Neuronal stem cell (in vitro differentiated cells): ENCODE results near the gene EYA3.

Source experiments
- DNase-seq: peaks from one replicate; pipeline ENCODE4 v3.0.0-alpha.2; 2013; ENCODE audit warnings: low spot score
- H2AFZ ChIP-seq: one replicate; pipeline ENCODE4 v1.6.1; 2013; ENCODE audit warnings: mild to moderate bottlenecking, low read length, inconsistent platforms
- H2AK5ac ChIP-seq: 2 replicates; pipeline ENCODE4 v1.6.1; 2013; ENCODE audit warnings: low read depth, mild to moderate bottlenecking, inconsistent platforms, low read length, moderate library complexity, mixed read lengths
- H2BK120ac ChIP-seq: 2 replicates; pipeline ENCODE4 v1.6.1; 2013; ENCODE audit warnings: low read depth, mild to moderate bottlenecking, inconsistent platforms, low read length, moderate library complexity, mixed read lengths
- H2BK12ac ChIP-seq: one replicate; pipeline ENCODE4 v1.6.1; 2013; ENCODE audit warnings: low read length, inconsistent platforms
- H2BK15ac ChIP-seq: 2 replicates; pipeline ENCODE4 v1.6.1; 2013; ENCODE audit warnings: mild to moderate bottlenecking, low read length, inconsistent platforms, mixed read lengths
- H2BK5ac ChIP-seq: one replicate; pipeline ENCODE4 v1.6.1; 2013; ENCODE audit warnings: inconsistent platforms, mild to moderate bottlenecking, low read length, moderate library complexity
- H3K14ac ChIP-seq: one replicate; pipeline ENCODE4 v1.6.1; 2013; ENCODE audit warnings: low read length, inconsistent platforms
- H3K18ac ChIP-seq: 2 replicates; pipeline ENCODE4 v1.6.1; 2013; ENCODE audit warnings: low read length, inconsistent platforms
- H3K23ac ChIP-seq: 2 replicates; pipeline ENCODE4 v1.6.1; 2013; ENCODE audit warnings: low read depth, mild to moderate bottlenecking, mixed read lengths, low read length, inconsistent platforms; ENCODE audit not compliant: poor library complexity
- H3K27ac ChIP-seq: replicated peaks from 3 replicates; pipeline ENCODE4 v1.5.1; 2013; ENCODE audit warnings: low read length, inconsistent platforms
- H3K27me3 ChIP-seq, 3 experiments: 2 replicates each; pipeline ENCODE4 v1.6.1; 2013; ENCODE audit warnings: low read length in 3 of 3, mild to moderate bottlenecking in 2 of 3, inconsistent platforms in 1 of 3, low read depth in 1 of 3, mixed read lengths in 1 of 3, moderate library complexity in 1 of 3; ENCODE audit not compliant: control insufficient read depth in 3 of 3, insufficient read depth in 3 of 3
- H3K36me3 ChIP-seq, 2 donors: replicated peaks in 1 of 2; 2 replicates each; pipeline ENCODE4 v1.6.1; 2013; ENCODE audit warnings: low read length in 2 of 2; ENCODE audit not compliant: control insufficient read depth in 2 of 2, insufficient read depth in 2 of 2
- H3K4ac ChIP-seq: 2 replicates; pipeline ENCODE4 v1.6.1; 2013; ENCODE audit warnings: inconsistent platforms, mild to moderate bottlenecking, low read length, moderate library complexity
- H3K4me1 ChIP-seq, 2 donors: 1 replicate in 1 of 2; 2 replicates in 1 of 2; pipeline ENCODE4 v1.6.1; 2013; ENCODE audit warnings: low read length in 2 of 2, low read depth in 1 of 2; ENCODE audit not compliant: control insufficient read depth in 2 of 2, insufficient read depth in 1 of 2
- H3K4me2 ChIP-seq: one replicate; pipeline ENCODE4 v1.6.1; 2013; ENCODE audit warnings: mild to moderate bottlenecking, low read length, inconsistent platforms; ENCODE audit not compliant: insufficient read depth, poor library complexity, severe bottlenecking
- H3K4me3 ChIP-seq, 2 donors: 2 replicates each; pipeline ENCODE4 v1.5.1; 2013; ENCODE audit warnings: low read length in 2 of 2, mild to moderate bottlenecking in 2 of 2, inconsistent platforms in 1 of 2, moderate library complexity in 1 of 2
- H3K79me1 ChIP-seq: one replicate; pipeline ENCODE4 v1.6.1; 2013; ENCODE audit warnings: low read depth, mild to moderate bottlenecking, inconsistent platforms, low read length, moderate library complexity
- H3K9ac ChIP-seq: one replicate; pipeline ENCODE4 v1.6.1; 2013; ENCODE audit warnings: mild to moderate bottlenecking, low read depth, low read length, inconsistent platforms; ENCODE audit not compliant: poor library complexity
- H3K9me3 ChIP-seq, 2 donors: replicated peaks in 1 of 2; 2 replicates each; pipeline versions ENCODE3 to v1.6.1; 2013; ENCODE audit warnings: low read length in 2 of 2, mild to moderate bottlenecking in 2 of 2, inconsistent platforms in 1 of 2, low read depth in 1 of 2, mixed read lengths in 1 of 2, moderate library complexity in 1 of 2; ENCODE audit not compliant: control insufficient read depth in 2 of 2, insufficient read depth in 1 of 2
- H4K8ac ChIP-seq: one replicate; pipeline ENCODE4 v1.6.1; 2013; ENCODE audit warnings: low read depth, mild to moderate bottlenecking, inconsistent platforms, low read length, moderate library complexity
- H4K91ac ChIP-seq: one replicate; pipeline ENCODE4 v1.6.1; 2013; ENCODE audit warnings: low read length, low read depth, mild to moderate bottlenecking, inconsistent platforms; ENCODE audit not compliant: poor library complexity
- WGBS, 2 donors: extraction: QIAGEN DNeasy Blood & Tissue Kit; methylation state at CpG; one replicate each; pipeline ENCODE4 v1.1.7; 2013; ENCODE audit warnings: missing lambda C conversion rate in 2 of 2, mixed read lengths in 1 of 2; ENCODE audit not compliant: insufficient read length in 2 of 2, insufficient replicate concordance in 1 of 2; ENCODE audit errors: extremely low coverage in 2 of 2; 5-methylcytosine and 5-hydroxymethylcytosine counted together

Gene EYA3

DNA sequence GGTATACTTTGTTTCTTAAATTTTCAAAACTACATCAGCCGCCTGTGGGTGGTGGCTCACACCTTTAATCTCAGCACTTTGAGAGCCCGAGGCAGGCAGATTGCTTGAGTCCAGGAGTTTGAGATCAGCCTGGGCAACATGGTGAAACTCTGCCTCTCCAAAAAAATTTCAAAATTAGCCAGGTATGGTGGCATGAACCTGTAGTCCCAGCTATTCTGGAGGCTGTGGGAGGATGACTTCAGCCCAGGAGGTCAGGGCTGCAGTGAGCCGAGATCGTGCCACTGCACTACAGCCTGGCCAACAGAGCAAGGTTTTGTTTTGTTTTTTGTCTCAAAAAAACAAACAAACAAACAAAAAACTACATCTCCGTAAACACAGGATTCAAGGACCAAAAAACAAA lies 3.3 kb downstream of the EYA3 start:
- H3K4me1 ChIP-seq = no peaks in the 10 kb centered on the region
- no peak overlapping the region for H3K14ac ChIP-seq
- no peaks in the 10 kb centered on the region for H3K27me3 ChIP-seq
- peaks cover 1 to 9% of the 10 kb centered on the region in 2 donors for H3K36me3 ChIP-seq
- no peak overlapping the region for H3K4me2 ChIP-seq
- H2BK5ac ChIP-seq = no peak overlapping the region
- H2AFZ ChIP-seq = no peak overlapping the region
- no peak overlapping the region for H3K27ac ChIP-seq
- H3K9me3 ChIP-seq = no peaks in the 10 kb centered on the region
- H3K23ac ChIP-seq = no peak overlapping the region
- no peak overlapping the region for H2AK5ac ChIP-seq
- DNase-seq = no peak
- no peaks in the 10 kb centered on the region for H3K79me1 ChIP-seq
- no peak overlapping the region for H3K4me3 ChIP-seq
- no peak overlapping the region for H2BK120ac ChIP-seq
- H2BK12ac ChIP-seq = no peak overlapping the region
- no peak overlapping the region for H2BK15ac ChIP-seq
- H3K9ac ChIP-seq = no peak overlapping the region
- H3K18ac ChIP-seq = no peak overlapping the region
- no peak overlapping the region for H4K8ac ChIP-seq
- no peak overlapping the region for H4K91ac ChIP-seq
- H3K4ac ChIP-seq = no peak overlapping the region
- no CpG with 5 or more reads among the region's 5 CpGs for WGBS, 2 donors

DNA sequence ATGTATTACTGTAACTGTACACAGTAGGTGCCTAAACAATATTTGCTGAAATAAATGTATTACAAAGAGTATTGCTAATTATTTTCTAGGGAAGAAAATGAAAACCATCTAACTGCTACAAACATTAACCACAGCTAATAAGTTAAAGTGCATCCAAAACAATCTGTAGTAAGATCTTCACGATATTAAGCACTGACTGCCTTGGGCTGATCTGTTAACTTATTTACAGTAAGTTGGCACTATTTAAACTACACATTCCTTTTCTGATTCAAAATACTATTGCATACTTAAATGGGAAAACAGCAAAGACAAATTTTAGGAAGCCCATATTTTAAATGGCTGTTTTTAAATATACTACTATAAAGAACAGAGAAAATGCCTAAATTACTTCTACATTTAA lies 4.5 kb downstream of the EYA3 start:
- no peaks in the 10 kb centered on the region for H3K4me1 ChIP-seq
- H3K9ac ChIP-seq = no peak overlapping the region
- no peak overlapping the region for H3K4ac ChIP-seq
- H3K23ac ChIP-seq = no peak overlapping the region
- H2BK5ac ChIP-seq = no peak overlapping the region
- no peak overlapping the region for H2BK12ac ChIP-seq
- H3K27ac ChIP-seq = no peak overlapping the region
- H2AFZ ChIP-seq = no peak overlapping the region
- no peak overlapping the region for H3K18ac ChIP-seq
- DNase-seq = no peak
- H4K8ac ChIP-seq = no peak overlapping the region
- no peak overlapping the region for H2BK120ac ChIP-seq
- no peaks in the 10 kb centered on the region for H3K79me1 ChIP-seq
- no peak overlapping the region for H4K91ac ChIP-seq
- no peak overlapping the region for H3K14ac ChIP-seq
- H3K27me3 ChIP-seq = no peaks in the 10 kb centered on the region
- H2AK5ac ChIP-seq = no peak overlapping the region
- H3K4me2 ChIP-seq = no peak overlapping the region
- H3K4me3 ChIP-seq = no peak overlapping the region
- peaks cover 2 to 21% of the 10 kb centered on the region in 2 donors for H3K36me3 ChIP-seq
- no peak overlapping the region for H2BK15ac ChIP-seq
- no CpG with 5 or more reads among the region's 1 CpG for WGBS, 2 donors
- no peaks in the 10 kb centered on the region for H3K9me3 ChIP-seq

DNA sequence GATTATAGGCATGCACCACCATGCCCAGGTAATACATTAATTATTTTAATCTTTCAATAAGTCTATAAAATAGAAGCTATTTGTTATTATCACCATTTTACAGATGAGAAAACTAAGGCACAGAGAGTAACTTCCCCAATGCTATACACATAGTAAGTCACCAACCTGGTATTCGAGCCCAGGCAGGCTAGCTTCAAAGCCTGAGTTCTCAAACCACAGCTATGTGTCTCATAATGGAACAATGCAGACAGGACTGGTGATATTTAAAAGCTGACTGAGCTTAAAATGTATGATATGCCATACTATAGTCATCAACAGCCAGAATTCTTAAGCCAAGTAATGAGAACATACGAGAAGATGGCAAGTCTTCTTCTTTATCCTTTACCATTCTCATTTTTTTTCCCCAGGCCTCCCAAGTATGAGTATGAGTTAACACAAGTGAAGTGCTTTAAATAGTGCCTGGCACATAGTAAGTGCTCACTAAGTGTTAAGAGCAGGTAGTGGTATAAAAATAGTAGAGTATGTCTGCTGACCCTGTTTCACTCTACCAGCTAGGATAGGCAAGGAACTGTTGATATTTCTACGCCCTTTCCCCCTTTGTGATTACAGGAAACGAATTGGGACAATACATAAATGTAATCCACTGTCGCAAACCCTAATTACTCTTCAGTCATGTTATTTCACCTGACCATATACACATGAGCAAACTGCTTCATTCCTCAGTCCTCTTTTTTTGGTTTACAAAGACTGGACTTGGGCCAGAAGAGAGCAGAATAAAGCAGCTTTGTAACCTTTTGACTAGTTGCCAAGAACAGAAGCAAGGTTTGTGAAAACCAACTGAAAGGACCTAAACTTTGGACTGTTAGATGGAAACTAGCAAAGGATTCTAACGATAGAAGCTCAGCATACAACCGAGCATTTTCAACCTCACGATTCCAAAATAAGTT lies 9.5 kb downstream of the EYA3 start:
- no peak overlapping the region for H4K8ac ChIP-seq
- no peak overlapping the region for H2BK120ac ChIP-seq
- no peaks in the 10 kb centered on the region for H3K79me1 ChIP-seq
- H3K9me3 ChIP-seq = no peaks in the 10 kb centered on the region
- no peaks in the 10 kb centered on the region for H3K27me3 ChIP-seq
- no peak overlapping the region for H3K27ac ChIP-seq
- no peak overlapping the region for H3K4me3 ChIP-seq
- no peak overlapping the region for H3K14ac ChIP-seq
- no peak overlapping the region for H2AK5ac ChIP-seq
- no peak overlapping the region for H3K9ac ChIP-seq
- no CpG with 5 or more reads among the region's 8 CpGs for WGBS, 2 donors
- H3K4me1 ChIP-seq = no peaks in the 10 kb centered on the region
- H3K4me2 ChIP-seq = no peak overlapping the region
- peaks cover 2 to 30% of the 10 kb centered on the region in 2 donors for H3K36me3 ChIP-seq
- H2BK12ac ChIP-seq = no peak overlapping the region
- H2AFZ ChIP-seq = no peak overlapping the region
- H3K18ac ChIP-seq = no peak overlapping the region
- H4K91ac ChIP-seq = no peak overlapping the region
- no peak overlapping the region for H3K4ac ChIP-seq
- DNase-seq = no peak
- no peak overlapping the region for H3K23ac ChIP-seq
- H2BK5ac ChIP-seq = no peak overlapping the region
- no peak overlapping the region for H2BK15ac ChIP-seq

DNA sequence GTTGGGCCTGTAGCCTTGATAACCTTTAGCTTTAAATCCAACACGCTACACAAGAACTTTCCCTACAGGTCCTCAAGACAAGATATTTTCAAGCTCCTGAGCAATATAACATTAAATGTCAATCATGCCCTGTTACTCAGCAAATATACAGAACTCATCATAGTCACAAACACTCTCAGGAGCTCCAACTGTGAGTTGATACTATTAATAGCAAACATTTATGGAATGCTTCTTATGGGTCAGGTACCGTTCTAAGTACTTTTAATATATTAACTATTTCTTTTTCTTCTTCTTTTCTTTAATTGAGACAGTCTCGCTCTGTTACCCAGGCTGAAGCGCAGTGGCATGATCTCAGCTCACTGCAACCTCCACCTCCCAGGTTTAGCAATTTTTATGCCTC lies 10.1 kb downstream of the EYA3 start:
- H3K79me1 ChIP-seq = no peaks in the 10 kb centered on the region
- peaks cover 2 to 30% of the 10 kb centered on the region in 2 donors for H3K36me3 ChIP-seq
- H3K4me2 ChIP-seq = no peak overlapping the region
- no peak overlapping the region for H2BK5ac ChIP-seq
- H3K23ac ChIP-seq = no peak overlapping the region
- H4K8ac ChIP-seq = no peak overlapping the region
- H3K27me3 ChIP-seq = no peaks in the 10 kb centered on the region
- H3K9ac ChIP-seq = no peak overlapping the region
- H3K14ac ChIP-seq = no peak overlapping the region
- H2AFZ ChIP-seq = no peak overlapping the region
- H3K4me1 ChIP-seq = no peaks in the 10 kb centered on the region
- no peak overlapping the region for H3K4me3 ChIP-seq
- no peak overlapping the region for H2BK12ac ChIP-seq
- no peaks in the 10 kb centered on the region for H3K9me3 ChIP-seq
- H3K4ac ChIP-seq = no peak overlapping the region
- no CpG with 5 or more reads among the region's 4 CpGs for WGBS, 2 donors
- H2BK15ac ChIP-seq = no peak overlapping the region
- no peak overlapping the region for H2AK5ac ChIP-seq
- H3K27ac ChIP-seq = no peak overlapping the region
- H3K18ac ChIP-seq = no peak overlapping the region
- no peak for DNase-seq
- no peak overlapping the region for H2BK120ac ChIP-seq
- H4K91ac ChIP-seq = no peak overlapping the region
